Measurements from ENCODE around the gene ZNF609.
"Not testable (repeated sequence)": the region's sequence is repeated elsewhere in the genome, so short reads cannot be mapped to it uniquely, and the experiment has no call there.

Gene ZNF609

DNA sequence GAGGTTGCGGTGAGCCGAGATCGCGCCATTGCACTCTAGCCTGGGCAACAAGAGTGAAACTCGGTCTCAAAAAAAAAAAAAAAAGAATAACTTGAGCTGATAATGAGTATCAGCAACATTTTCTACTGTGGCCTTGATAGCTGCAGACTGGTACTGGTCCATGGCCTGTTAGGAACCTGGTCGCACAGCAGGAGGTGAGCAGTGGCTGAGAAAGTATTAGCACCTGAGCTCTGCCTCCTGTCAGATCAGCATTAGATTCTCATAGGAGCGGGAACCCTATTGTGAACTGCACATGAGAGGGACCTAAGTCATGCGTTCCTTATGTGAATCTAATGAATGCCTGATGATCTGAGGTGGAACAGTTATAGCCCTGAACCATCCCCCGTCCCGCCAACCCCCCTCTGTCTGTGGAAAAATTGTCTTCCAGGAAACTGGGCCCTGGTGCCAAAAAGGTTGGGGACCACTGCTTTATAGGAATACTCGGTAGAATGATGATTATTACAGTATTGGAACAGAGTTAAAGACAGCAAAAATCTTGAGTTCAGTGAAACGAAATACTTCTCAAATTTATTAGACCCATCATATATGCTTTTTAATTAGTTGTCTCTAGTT is 126.0 kb downstream of the ZNF609 start:
- DNase-seq (ENCODE audit: insufficient read length, low spot score) (no peak), FAIRE-seq (no peak)
- TF ChIP-seq POLR2A (IDR thresholded peaks at IDR 0.05; ENCODE audit: low read depth, low read length) (no peak), SPI1 (IDR thresholded peaks at IDR 0.05; ENCODE audit: low read depth, low read length) (no peak), POLR2AphosphoS5 (IDR thresholded peaks at IDR 0.05; ENCODE audit: low read depth, low read length) (no peak), PAX5 (IDR thresholded peaks at IDR 0.05; ENCODE audit: insufficient read depth, low read length, severe bottlenecking) (no peak), POU2F2 (IDR thresholded peaks at IDR 0.05; ENCODE audit: low read depth, low read length) (no peak), TAF1 (IDR thresholded peaks at IDR 0.05; ENCODE audit: low read depth, low read length) (no peak)

DNA sequence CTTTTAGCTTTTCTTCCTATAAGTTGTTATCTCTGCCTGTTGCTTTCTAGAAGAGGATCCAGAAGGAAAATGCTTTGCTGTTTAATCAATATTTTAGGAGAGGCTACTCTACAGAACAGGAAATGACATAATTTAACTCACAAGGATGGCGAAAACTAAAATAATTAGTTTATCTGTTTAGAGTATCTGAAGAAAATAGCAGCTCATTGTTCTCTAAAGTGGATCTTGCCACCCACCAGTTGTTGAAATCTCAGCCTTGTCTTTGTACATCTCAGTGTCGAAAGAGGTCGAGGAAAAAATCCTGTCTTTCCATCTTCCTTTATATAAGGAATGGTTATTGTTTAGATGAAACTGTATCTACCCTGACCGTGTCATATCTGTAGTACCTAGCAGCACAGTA is 126.6 kb downstream of the ZNF609 start:
- FAIRE-seq (no peak), DNase-seq (ENCODE audit: insufficient read length, low spot score) (no peak)
- TF ChIP-seq SPI1 (IDR thresholded peaks at IDR 0.05; ENCODE audit: low read depth, low read length) (no peak), POU2F2 (IDR thresholded peaks at IDR 0.05; ENCODE audit: low read depth, low read length) (no peak), PAX5 (IDR thresholded peaks at IDR 0.05; ENCODE audit: insufficient read depth, low read length, severe bottlenecking) (no peak), POLR2AphosphoS5 (IDR thresholded peaks at IDR 0.05; ENCODE audit: low read depth, low read length) (no peak), TAF1 (IDR thresholded peaks at IDR 0.05; ENCODE audit: low read depth, low read length) (no peak), POLR2A (IDR thresholded peaks at IDR 0.05; ENCODE audit: low read depth, low read length) (no peak)

DNA sequence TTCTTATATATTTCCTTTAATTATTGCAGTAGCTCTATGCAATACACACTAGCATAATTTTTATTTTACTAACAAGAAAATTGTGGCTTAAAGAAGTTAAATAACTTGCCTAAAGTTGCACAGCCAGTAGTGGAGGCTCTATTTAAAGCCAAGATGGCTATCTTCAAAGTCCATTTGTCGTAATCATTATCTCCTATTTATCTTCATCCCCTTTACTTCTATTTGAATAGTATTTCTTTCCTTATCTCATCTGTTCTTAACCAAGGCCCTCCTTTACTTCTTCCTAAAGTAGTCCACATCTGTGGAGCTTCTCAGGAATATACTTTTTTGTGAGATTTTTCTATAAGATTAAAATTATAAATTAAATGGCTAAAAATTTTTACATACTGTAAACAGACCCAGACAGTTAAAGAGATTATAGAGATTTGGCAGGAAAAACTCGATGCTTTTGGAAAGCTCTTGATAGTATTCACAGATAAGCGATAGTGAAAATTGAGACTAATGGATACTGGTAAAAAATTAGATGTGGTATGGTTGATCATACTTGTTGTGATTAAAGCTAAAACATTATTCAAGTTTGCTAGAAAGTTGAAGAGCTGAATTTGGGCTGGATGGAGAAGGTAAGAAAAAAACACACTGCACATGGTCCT is 129.2 kb downstream of the ZNF609 start:
- FAIRE-seq: no peak

DNA sequence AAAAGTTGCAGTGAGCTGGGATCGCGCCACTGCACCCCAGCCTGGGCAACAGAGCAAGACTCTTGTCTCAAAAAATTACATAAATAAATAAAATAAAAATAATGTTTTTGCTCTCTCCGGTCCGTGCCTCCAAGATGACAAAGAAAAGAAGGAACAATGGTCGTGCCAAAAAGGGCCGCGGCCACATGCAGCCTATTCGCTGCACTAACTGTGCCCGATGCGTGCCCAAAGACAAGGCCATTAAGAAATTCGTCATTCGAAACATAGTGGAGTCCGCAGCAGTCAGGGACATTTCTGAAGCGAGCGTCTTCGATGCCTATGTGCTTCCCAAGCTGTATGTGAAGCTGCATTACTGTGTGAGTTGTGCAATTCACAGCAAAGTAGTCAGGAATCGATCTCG is 132.5 kb downstream of the ZNF609 start:
- not testable (repeated sequence) for DNase-seq (ENCODE audit: insufficient read length, low spot score); FAIRE-seq

More for the DNA sequence above, 129.2 kb downstream of the ZNF609 start:
- TF ChIP-seq SPI1 (IDR thresholded peaks at IDR 0.05; ENCODE audit: low read depth, low read length): no peak
- DNase-seq (ENCODE audit: insufficient read length, low spot score): no peak

DNA sequence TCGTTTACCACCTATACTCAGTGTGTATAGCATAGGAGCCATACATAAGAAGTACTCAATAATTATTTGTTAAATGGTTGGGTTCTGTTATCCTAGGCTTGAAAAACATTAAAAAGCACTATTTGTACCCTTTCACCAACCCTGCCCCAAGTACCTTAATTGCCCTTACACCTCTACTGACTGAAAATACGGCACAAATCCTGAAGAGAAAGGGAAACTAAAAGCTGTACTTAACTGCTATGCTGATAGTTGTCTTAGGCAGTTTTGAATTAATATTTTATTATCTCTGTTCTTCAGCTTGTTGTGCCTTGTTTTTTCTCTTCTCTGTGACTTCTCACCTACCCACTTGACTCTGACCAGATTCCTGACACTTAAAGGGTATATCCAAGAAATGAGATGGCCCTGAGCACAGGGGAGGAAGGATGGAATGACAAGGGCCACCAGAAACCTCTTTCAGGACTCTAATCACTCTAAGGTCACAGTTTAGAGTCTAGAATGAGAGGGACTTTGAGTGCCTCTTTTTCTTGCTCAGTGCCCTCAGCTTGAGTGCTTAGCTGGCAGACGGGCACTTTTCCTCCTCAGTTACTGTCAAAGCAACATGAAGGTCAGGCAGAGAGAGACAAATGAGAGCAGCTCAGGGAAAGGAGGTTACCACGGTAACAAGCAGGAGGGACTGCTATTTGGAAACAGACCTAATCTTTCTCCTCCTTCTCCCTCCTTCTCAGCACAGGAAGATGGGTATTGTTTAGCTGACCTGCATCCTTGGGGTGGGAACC is 136.5 kb downstream of the ZNF609 start:
- FAIRE-seq (peak; percentile 85), DNase-seq (ENCODE audit: insufficient read length, low spot score) (no peak)
- TF ChIP-seq TAF1 (IDR thresholded peaks at IDR 0.05; ENCODE audit: low read depth, low read length) (no peak), PAX5 (IDR thresholded peaks at IDR 0.05; ENCODE audit: insufficient read depth, low read length, severe bottlenecking) (no peak), POLR2AphosphoS5 (IDR thresholded peaks at IDR 0.05; ENCODE audit: low read depth, low read length) (no peak), SPI1 (IDR thresholded peaks at IDR 0.05; ENCODE audit: low read depth, low read length) (no peak), POU2F2 (IDR thresholded peaks at IDR 0.05; ENCODE audit: low read depth, low read length) (no peak), POLR2A (IDR thresholded peaks at IDR 0.05; ENCODE audit: low read depth, low read length) (no peak)

DNA sequence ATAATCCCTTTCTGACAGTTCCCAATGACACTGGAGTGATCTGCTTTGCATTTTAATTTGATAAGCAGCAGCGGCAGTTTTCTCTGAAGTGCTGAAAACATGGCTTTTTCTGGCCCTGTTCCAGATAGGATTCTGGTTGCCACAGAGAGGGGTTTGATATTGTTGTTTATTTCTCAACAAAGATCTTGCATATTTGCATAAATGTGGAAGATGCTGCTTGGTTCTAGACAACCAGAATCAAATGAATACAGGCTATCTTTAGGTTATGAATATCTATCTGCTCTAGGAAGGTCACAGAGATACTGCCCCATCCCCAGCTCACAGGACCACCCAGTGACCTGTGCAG is 137.1 kb downstream of the ZNF609 start:
- FAIRE-seq: no peak
- no peak for DNase-seq (ENCODE audit: insufficient read length, low spot score)
- TF ChIP-seq PAX5 (IDR thresholded peaks at IDR 0.05; ENCODE audit: insufficient read depth, low read length, severe bottlenecking): no peak
- no peak for TF ChIP-seq POLR2AphosphoS5 (IDR thresholded peaks at IDR 0.05; ENCODE audit: low read depth, low read length)
- TF ChIP-seq TAF1 (IDR thresholded peaks at IDR 0.05; ENCODE audit: low read depth, low read length): no peak
- TF ChIP-seq SPI1 (IDR thresholded peaks at IDR 0.05; ENCODE audit: low read depth, low read length): no peak
- TF ChIP-seq POLR2A (IDR thresholded peaks at IDR 0.05; ENCODE audit: low read depth, low read length): no peak
- no peak for TF ChIP-seq POU2F2 (IDR thresholded peaks at IDR 0.05; ENCODE audit: low read depth, low read length)

DNA sequence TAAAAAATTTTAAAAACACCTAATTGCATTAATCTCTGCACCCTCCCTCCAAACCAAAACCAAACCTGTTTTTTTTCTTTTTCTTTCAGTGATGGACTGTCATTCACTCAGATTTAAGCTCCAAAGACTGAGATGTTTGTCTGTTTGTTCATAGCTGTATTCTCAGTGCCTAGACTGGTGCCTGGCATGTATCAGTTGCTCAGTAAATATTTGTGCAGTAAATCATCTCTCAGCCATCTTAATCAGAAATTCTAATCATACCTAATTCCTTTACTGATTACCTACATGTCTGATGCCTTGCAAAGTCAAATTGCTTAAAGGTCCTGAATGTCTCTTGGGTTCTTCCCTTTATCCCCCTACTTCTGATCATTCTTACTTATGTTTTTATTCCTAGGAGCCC is 138.8 kb downstream of the ZNF609 start:
- FAIRE-seq (no peak), DNase-seq (ENCODE audit: insufficient read length, low spot score) (no peak)
- TF ChIP-seq SPI1 (IDR thresholded peaks at IDR 0.05; ENCODE audit: low read depth, low read length) (no peak), POLR2A (IDR thresholded peaks at IDR 0.05; ENCODE audit: low read depth, low read length) (no peak), TAF1 (IDR thresholded peaks at IDR 0.05; ENCODE audit: low read depth, low read length) (no peak), POLR2AphosphoS5 (IDR thresholded peaks at IDR 0.05; ENCODE audit: low read depth, low read length) (no peak), PAX5 (IDR thresholded peaks at IDR 0.05; ENCODE audit: insufficient read depth, low read length, severe bottlenecking) (no peak), POU2F2 (IDR thresholded peaks at IDR 0.05; ENCODE audit: low read depth, low read length) (no peak)

DNA sequence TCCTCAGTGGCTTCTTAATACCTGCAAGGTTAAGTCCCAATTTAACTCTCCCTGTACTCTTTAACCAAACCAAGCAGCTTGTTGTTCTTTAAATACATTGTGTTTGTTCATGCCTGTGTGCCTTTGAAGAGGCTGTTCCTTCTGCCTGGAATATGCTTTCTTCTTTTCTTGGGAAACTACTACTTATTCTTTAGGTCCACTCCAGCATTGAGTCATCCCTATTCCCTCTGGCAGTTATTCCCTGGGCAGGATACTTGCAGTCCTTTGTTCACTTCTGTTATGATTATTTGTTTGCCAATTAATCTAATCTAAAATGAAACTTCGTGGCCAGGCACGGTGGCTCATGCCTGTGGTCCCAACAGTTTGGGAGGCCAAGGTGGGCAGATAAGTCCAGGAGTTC is 139.3 kb downstream of the ZNF609 start:
- FAIRE-seq (no peak), DNase-seq (ENCODE audit: insufficient read length, low spot score) (no peak)
- TF ChIP-seq POLR2A (IDR thresholded peaks at IDR 0.05; ENCODE audit: low read depth, low read length) (no peak), POLR2AphosphoS5 (IDR thresholded peaks at IDR 0.05; ENCODE audit: low read depth, low read length) (no peak), SPI1 (IDR thresholded peaks at IDR 0.05; ENCODE audit: low read depth, low read length) (no peak), PAX5 (IDR thresholded peaks at IDR 0.05; ENCODE audit: insufficient read depth, low read length, severe bottlenecking) (no peak), POU2F2 (IDR thresholded peaks at IDR 0.05; ENCODE audit: low read depth, low read length) (no peak), TAF1 (IDR thresholded peaks at IDR 0.05; ENCODE audit: low read depth, low read length) (no peak)

DNA sequence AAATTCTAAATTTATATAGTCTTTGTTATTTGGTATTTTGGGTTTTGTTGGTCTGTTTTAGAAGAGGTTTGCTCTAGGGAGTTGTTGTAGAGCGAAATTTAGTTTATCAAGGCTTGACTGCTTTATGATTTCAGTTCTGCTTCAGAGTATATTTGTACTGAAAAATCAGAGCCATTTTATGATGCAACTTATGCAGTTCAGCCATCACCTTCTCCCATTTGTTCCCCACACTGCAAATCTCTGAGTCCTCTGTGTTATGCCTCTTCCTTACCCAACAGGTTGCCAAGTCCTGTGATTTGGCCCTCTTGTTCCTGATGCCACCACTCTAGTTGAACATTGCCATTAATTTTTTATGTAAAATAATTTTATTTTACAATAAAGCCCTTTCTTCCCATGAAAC is 140.4 kb downstream of the ZNF609 start:
- no peak for DNase-seq (ENCODE audit: insufficient read length, low spot score)
- FAIRE-seq: no peak
- TF ChIP-seq TAF1 (IDR thresholded peaks at IDR 0.05; ENCODE audit: low read depth, low read length): no peak
- TF ChIP-seq POU2F2 (IDR thresholded peaks at IDR 0.05; ENCODE audit: low read depth, low read length): no peak
- peak; percentile 12; the same call in 1 of the 2 replicates for TF ChIP-seq SPI1 (IDR thresholded peaks at IDR 0.05; ENCODE audit: low read depth, low read length)

DNA sequence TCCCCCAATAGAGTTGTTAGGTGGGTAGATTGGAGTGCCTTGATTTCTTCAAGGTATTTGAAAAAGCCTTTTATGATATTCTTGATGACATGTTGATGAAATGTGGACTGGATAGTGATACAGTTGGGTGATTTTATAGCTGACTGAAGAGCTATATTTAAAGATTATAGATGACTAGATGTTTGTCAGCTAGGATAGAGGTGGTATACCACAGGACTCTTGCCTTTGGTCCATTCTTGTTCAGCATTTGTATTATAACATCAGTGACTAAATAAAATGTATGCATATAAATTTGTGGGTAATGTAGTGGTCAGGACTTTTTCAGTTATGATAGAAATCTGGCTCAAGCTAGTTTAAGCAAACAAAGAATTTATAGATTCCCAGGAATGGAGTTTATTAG is 143.9 kb downstream of the ZNF609 start:
- no peak for DNase-seq (ENCODE audit: insufficient read length, low spot score)
- no peak for FAIRE-seq
- TF ChIP-seq POU2F2 (IDR thresholded peaks at IDR 0.05; ENCODE audit: low read depth, low read length): no peak
- no peak for TF ChIP-seq TAF1 (IDR thresholded peaks at IDR 0.05; ENCODE audit: low read depth, low read length)
- no peak for TF ChIP-seq POLR2A (IDR thresholded peaks at IDR 0.05; ENCODE audit: low read depth, low read length)
- TF ChIP-seq SPI1 (IDR thresholded peaks at IDR 0.05; ENCODE audit: low read depth, low read length): 0 out of 2 replicates have a peak, but pooled peaks have one; percentile 5
- no peak for TF ChIP-seq PAX5 (IDR thresholded peaks at IDR 0.05; ENCODE audit: insufficient read depth, low read length, severe bottlenecking)
- TF ChIP-seq POLR2AphosphoS5 (IDR thresholded peaks at IDR 0.05; ENCODE audit: low read depth, low read length): no peak

DNA sequence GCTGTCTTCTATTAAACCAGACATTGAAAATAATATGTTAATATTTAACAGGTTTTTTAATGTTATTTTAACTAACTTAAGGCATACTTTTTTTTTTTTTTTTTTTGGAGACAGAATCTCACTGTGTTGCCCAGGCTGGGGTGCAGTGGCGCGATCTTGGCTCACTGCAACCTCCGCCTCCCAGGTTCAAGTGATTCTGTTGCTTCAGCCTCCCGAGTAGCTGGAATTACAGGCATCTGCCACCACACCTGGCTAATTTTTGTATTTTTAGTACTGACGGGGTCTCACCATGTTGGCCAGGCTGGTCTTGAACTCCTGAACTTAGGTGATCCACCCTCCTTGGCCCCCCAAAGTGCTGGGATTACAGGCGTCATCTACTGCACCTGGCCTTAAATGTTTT is 147.0 kb downstream of the ZNF609 start:
- DNase-seq (ENCODE audit: insufficient read length, low spot score); FAIRE-seq: not testable (repeated sequence)
